Measurements from ENCODE around the gene CDH4.
"Not testable (repeated sequence)": the region's sequence is repeated elsewhere in the genome, so short reads cannot be mapped to it uniquely, and the experiment has no call there.

DNA sequence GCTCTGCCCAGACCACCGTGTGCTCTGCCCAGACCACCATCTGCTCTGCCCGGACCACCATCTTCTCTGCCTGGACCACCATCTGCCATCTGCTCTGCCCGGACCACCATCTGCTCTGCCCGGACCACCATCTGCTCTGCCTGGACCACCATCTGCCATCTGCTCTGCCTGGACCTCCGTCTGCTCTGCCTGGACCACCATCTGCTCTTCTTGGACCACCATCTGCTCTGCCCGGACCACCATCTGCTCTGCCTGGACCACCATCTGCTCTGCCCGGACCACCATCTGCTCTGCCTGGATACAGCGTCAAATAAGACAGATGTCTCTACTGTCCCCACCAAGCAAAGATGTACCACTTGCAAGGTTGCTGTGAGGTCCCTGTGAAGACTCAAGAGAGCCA, 154.7 kb downstream of the CDH4 start:
- TF ChIP-seq, protein P1, sequence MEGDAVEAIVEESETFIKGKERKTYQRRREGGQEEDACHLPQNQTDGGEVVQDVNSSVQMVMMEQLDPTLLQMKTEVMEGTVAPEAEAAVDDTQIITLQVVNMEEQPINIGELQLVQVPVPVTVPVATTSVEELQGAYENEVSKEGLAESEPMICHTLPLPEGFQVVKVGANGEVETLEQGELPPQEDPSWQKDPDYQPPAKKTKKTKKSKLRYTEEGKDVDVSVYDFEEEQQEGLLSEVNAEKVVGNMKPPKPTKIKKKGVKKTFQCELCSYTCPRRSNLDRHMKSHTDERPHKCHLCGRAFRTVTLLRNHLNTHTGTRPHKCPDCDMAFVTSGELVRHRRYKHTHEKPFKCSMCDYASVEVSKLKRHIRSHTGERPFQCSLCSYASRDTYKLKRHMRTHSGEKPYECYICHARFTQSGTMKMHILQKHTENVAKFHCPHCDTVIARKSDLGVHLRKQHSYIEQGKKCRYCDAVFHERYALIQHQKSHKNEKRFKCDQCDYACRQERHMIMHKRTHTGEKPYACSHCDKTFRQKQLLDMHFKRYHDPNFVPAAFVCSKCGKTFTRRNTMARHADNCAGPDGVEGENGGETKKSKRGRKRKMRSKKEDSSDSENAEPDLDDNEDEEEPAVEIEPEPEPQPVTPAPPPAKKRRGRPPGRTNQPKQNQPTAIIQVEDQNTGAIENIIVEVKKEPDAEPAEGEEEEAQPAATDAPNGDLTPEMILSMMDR (optimal IDR thresholded peaks at IDR 0.05 in 1 of 3, IDR thresholded peaks at IDR 0.05 in 1 of 3, conservative IDR thresholded peaks at IDR 0.05 in 1 of 3; ENCODE audit: extremely low read depth in 1 of 3, insufficient read depth in 2 of 3, low read length in 3 of 3): not testable (repeated sequence)
- TF ChIP-seq EZH2 (IDR thresholded peaks at IDR 0.05; ENCODE audit: low read length): not testable (repeated sequence)

Data from keratinocyte (primary cell).